GM19035 (cell line): ENCODE results near the gene POFUT2.
"Not testable (repeated sequence)": the region's sequence is repeated elsewhere in the genome, so short reads cannot be mapped to it uniquely, and the experiment has no call there.

Source experiments
- ATAC-seq: cut with Tn5 transposase; IDR thresholded peaks from one replicate; pipeline ENCODE4 v1.9.1; 2021; ENCODE audit not compliant: unreplicated experiment

Gene POFUT2

DNA sequence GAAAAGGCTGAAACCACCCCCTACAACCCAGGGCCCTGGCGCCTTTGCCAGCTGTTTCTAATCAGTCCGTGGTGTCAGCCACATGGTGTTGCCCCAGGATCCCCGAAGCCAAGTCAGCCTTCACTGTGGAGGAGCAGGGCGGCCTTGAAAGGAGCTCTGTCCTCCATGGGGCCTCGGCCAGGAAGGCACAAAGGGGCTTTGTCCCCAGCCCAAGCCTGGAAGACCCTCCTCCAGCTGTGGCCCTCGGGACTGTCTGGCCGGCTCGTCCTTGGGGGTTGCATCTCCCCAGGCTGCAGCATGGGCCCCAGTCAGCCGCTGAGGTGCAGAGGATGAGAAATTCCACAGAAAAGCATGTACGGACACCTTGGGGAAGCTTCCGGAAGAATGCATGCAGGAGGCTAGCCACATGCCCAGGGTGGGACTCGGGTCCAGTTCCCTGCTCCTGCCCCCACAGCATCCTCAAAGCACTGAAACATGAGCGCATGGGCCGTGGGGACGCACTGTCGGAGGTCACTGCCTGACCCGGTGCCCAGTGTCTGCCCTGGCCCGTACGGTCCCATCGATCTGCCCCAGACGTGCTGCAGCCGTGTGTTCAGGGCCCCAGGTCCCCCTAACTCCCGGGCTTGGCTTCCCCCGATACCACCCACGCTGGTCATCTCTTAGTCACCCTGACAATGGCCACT lies 38.6 kb upstream of the POFUT2 start:
- no peak for ATAC-seq

DNA sequence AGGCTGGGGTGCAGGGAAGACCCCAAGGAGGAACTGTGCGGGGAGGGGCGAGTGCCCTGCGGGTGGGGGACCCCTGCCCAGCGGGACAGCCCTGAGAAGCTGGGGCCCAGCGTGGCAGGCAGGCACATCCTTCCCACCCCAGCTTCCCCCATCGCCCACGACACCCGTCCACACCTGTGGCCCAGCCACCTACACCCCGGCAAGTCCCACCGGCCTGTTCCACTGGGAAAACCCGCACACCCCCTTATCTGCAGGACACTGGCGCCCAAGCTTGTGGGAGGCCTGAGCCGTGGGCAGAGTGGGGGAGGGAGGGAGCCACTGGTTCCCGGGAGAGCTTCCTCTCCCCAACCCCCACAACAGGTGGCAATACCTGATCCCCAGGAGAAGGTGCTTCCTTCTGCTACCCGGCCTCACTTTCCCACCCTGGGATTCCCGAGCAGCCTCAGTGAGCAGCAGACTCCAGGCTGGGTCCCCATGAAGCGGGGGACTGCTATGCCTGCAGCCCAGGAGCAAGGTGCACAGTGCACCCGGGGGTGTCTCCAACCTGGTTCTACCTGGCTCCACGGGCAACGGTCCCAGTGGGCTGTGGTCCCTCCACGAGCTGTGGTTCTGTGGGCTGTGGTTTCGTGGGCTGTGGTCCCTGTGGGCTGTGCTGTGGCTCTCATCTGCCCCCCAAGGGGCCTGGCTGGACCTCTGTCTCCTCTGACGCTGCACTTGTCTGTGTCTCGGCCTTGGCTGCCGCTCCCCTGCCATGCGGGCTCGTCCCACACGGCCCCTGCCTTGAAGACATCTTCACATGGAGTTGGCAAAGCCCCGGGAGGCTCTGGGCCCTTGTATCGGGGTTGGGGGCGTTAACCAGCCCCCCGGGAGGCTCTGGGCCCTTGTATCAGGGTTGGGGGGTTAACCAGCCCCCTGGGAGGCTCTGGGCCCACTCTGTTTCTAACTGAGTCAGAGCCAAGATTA lies 37.8 kb upstream of the POFUT2 start:
- no peak for ATAC-seq

DNA sequence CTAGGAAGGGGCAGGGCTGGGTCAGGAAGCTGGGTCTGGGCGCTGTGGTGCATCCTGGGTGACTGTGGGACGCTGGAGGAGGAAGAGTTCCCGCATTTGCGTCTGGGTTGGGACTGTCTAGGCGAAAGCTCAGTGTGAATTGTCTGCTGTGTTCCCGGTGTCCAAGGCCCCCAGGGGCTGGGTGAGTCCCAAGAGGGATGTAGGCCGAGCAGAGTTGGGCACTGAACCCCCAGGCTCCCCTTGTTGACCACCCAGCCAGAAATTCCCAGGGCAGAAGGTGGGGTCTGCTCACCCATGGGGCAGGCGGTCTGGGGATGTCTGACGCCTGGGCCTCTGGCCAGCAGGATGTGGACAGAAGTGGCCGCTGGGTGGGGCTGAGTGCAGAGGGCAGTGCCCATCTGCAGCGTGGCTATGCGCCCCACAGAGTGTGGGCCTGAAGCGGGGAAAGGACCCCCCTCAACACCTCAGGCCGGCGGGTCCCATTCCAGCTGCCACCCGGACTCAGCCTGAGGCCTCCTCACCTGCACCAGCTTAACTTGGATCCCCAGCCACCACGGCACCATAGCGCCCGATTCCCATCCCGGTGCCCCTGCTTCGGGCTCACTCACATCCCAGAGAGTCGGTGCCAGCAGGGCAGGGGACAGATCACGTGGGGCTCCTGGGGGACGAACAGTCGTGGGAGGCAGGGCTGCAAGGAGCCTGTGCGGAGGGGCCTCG lies 37.0 kb upstream of the POFUT2 start:
- ATAC-seq = no peak

DNA sequence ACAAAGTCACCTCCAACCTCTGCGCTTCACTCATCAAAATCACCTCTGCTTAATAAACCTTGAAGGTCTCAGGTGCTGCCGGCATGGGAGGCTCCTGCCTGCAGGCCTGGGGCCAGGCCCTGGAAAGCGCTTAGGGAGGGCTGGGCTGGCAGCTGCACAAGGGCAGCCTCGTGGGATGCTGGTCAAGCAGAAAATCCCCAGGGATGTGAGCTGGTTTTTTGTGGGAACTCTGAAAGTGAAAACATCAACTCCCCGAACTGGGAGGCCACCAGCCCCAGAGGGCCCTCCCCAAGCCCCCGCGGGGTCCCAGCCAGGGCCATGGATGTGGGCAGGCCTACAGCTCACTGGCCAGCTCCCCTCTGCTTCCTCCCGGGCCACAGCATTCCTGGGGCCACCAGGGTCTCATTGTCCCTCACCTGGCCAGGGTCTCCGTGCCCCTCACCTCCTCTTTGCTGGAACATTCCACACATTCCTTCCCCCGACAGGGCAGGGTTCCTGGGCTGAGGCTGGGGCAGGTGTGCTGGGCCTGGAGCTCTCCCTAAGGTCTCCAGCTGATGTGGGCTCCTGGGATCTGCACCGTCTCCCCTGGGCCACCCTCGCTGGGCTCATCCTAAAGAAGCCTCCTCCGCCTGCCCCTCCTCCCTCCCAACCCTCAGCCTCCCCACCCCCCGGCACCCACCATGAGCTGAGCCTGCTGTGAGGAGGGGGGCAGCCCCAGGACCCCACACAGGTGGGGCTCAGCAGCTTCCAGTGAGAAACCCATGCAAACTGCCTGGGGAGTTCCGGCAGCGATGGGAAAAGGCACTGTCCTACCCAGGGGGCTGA lies 36.0 kb upstream of the POFUT2 start:
- ATAC-seq = no peak

DNA sequence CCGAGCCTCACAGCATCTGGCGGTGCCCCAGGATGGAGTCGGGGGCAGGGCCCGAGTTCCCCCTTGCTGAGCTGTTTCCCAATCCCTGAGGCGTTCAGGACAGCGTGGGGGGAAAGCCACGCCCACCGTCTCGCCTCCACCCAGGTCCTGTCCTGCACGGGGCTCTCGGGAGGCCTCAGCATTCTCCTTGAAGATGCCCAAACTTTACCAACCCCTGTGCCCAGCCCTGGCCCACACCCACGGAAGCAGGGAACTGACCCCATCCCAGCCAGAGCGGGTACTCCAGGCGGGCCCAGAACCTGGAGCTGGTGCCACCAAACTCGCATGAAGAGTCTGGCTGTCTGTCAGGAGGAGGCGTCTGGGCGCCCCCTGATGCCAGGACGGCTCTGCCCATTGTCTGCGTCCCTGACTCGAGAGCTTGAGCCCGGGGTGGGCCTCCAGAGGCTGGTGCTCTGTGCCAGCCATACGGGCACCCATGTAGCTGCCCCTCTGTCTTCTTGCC lies 35.3 kb upstream of the POFUT2 start:
- ATAC-seq = no peak

DNA sequence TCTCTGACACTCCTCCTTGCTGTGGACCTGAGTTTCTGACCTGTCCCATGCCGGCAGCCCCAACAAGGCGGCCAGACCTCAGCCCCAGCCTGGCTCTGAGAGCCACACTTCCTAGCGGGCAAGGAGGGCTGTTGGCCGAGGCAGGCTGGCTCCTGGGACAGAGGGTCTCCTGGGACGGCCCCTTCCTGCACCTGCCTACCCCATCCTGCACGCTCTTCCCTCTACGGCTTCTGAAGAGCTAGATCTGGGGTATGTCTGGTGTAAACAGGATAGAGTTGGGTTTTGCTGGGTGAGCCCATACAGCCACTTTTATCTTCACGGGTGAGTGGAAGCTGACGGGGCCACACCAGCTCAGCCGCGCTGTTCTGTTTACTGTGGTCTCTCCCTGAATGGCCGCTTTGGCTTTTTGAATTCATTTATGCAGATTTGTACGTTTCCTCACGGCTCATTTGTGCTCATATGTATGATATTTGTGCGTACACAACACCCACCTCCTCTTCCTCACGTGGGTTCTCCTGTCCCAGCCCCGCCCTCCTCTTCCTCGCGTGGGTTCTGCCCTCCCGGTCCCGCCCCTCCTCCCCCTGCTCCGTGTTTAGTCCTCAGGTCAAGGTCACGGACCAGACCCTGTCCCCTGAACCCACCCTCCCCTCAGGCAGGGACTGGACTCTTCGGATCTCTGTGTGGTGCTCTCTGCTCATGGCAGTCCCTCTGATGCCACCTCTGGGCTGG lies 34.7 kb upstream of the POFUT2 start:
- no peak for ATAC-seq

DNA sequence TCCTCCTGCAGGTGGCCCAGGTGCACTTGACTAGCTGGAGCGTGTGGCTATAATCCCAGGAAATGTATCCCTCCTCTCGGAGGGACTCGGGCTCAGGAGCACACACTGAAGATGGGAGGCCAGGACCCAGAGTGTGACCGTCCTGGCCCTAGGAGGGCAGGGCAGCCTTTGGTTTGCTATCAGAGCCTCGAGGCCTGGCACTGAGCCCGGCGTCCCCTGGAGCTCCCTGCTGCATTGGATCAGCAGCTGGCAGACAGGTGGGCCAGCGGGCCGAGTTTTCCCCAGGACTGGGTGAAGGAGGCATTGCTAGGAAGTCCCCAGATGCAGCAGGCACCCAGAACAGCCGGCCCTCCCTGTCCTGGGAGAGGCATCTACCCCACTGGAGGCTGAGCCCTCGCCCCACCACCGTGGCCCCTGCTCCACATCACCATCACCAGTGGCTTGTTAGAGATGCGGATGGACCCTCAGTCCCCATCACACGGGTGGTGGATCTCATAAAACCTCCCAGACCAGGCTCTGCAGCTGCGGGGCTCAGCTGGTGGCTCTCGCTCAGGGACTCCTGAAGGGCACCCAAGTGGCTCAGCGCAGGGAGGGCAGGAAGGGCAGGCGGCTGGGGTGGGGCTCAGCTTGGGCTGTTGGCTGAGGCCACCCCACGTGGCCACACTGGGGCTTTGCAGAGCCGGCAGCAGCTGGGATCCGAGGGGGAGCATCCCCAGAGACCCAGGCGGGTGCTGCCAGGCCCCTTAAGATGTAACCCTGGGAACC lies 32.7 kb upstream of the POFUT2 start:
- ATAC-seq = no peak

DNA sequence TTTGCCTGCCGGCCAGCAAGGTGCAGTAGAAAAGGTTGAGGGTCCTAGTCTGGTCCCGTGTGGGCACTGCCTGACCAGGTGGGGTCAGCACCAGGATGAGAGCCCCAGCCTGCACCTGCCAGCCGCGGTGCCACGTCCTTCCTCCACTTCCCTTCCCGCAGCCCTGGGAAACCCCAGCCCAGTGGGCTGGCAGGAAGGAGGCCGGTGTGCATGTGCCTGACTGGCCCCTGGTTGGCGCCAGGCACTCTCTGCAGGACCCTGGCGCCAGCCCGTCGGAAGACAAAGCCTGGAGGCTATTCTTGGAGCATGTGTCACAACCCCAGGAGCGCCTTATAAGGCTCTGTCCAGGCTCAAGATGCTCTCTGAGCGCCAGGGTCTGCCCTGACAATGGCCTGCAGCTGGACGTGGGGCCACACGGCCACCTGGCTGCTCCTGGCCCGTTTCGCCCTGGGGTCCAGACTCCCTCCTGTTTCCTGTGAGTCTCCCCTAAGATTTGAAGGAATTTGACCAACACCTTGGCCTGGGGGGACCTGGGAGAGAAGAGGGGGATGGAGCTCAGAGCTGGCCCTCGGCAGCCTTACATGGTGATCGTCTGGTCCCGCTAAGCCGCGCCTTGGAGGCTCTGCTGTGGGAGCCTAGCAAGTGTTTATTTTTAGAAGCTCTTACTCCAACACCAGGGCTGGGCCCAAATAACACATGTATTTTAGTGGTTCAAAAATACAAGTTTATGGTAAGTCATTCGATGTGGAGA lies 31.9 kb upstream of the POFUT2 start:
- no peak for ATAC-seq

DNA sequence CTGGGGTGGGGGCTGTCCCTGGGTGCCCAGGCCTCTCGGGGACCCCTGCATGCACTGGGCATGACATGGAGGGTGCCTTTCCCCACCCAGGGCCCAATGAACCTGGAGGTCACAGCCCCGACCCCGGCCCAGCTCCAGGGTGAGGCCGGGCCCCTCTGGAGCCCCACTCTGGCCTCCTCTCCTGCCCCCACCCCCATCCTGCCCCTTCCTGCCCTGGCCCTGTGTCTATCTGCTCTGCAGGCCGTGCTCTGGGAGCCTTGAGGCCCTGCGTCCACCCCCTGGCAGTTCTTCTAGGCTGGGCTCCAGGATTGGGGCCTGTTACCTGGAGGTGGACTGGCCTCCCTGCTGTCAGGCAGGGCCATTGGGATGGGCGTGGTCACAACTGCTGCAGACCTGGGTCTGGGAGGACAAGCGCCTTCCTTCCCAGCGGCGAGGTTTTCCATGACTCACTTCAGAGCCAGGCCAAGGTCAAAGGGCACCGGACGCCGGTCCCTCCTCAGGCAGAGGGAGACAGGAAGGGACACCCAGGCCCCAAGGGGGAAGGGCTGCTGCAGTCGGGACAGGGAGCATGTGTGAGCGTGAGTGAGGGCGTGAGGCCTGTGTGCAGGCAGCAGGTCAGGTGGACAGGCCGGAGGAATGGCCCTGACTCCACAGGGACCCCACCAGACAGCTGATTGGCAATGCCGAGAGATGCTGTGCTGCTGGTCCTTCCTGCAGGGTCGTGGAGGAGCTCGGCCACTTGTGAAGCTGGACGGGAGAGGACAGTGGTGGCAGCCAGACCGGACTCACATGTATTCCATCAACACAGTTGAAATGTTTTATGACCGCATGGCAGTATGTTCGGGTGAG lies 31.1 kb upstream of the POFUT2 start:
- no peak for ATAC-seq

DNA sequence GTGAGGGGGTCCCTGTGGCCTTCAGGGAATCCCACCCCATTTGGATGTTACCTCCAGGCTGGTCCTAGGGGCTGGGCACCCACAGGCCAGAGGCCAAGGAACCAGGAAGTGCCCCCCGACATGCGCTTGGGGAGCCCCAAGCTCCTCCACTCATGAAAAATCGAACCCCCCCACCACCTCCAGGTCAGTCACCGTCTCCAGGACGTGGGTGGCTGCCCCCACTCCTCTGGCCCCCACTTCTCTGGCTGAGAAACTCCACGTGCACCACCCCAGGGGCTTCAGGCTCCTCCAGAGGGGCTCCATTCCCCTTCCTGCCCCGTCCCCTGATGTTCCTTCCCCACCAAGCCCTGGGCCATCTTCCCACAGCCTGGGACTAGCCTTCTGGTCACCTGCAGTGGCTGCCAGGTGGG lies 30.5 kb upstream of the POFUT2 start:
- no peak for ATAC-seq

DNA sequence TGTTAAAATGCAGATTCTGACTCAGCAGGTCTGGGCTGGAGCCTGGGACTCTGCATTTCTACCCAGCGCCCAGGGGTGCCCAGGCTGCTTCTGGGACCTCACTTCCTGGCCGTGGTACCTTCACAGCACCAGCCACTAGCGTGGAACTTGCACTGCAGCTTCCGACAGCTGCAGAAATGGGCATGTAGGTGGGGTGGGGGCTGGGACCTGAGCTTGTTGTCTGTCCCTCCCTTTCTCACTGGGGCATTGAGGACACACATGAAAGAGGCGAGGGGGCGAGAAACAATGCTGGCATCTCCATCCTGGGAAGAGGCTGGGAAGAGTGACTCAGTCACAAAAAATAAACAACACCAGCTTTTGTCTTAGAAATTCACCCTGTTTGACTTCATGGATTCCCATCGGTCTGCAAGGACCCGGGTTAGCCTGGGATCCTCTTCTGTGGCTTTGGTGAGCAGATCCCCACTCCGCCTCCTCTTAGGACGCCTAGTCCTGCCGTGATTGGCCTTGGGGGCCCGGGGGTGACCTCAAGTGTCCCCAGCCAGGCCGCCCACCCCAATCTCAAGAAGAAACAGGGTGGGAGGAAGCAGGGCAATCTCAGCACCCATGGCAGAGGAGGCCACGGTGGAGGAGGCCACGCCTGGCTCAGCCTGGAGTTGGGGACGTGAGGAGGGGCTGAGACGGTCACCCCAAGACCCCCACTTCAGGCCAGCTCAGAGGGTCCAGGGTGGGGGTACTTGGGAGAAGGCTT lies 29.9 kb upstream of the POFUT2 start:
- no peak for ATAC-seq

DNA sequence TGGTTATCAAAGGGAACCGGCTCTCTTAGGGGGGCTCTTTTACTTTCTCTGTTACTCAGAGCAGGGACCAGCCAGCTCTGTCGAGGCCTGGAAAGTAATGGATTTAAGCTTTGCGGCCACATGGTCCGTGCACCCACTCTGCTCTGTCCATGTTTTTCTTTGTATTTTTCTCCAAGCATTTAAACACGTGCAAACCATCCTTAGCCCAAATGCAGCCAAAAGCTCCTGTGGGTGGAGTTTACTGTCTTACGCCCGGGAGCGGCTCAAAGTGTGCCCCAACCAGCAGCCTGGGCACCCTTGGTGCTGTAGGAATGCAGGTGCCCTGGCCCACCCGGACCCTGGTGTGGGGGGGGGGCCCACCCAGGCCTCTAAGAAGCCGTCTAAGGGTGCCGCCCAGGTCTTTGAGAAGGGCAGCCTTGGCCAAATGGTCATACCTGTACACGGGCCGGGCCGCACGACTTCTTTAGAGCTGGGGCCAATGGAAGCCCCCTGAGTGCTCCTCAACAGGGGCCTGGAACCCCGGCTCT lies 29.2 kb upstream of the POFUT2 start:
- ATAC-seq = no peak

DNA sequence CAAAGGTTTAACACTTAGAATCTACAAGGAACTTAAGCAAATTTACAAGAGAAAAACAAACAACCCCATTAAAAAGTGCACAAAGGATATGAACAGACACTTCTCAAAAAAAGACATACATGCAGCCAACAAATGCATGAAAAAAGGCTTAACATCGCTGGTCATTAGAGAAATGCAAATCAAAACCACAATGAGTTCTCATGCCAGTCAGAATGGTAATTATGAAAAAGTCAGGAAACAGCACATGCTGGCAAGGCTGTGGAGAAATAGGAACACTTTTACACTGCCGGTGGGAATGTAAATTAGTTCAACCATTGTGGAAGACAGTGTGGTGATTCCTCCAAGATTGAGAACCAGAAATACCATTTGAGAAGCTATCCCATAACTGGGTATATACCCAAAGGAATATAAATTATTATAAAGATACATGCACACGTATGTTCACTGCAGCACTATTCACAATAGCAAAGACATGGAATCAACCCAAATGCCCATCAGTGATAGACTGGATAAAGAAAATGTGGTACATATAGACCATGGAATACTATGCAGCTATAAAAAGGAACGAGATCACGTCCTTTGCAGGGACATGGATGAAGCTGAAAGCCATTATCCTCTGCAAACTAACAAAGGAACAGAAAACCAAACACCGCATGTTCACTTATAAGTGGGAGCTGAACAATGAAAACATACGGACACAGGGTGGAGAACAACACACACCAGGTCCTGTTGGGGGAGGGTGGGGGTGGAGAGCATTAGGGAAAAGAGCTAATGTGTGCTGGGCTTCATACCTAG lies 28.2 kb upstream of the POFUT2 start:
- not testable (repeated sequence) for ATAC-seq

DNA sequence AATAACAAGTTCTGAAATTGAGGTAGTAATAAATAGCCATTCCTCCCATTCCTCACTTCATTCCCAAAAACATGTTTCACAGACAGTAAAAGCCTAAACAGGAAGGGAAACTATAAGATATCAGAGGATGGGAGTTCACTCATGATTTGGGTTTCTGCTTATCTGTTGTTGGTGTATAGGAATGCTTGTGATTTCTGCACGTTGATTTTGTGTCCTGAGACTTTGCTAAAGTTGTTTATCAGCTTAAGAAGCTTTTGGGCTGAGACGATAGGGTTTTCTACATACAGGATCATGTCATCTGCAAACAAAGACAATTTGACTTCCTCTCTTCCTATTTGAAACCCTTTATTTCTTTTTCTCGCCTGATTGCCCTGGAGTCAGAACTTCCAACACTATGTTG lies 26.0 kb upstream of the POFUT2 start:
- no peak for ATAC-seq

DNA sequence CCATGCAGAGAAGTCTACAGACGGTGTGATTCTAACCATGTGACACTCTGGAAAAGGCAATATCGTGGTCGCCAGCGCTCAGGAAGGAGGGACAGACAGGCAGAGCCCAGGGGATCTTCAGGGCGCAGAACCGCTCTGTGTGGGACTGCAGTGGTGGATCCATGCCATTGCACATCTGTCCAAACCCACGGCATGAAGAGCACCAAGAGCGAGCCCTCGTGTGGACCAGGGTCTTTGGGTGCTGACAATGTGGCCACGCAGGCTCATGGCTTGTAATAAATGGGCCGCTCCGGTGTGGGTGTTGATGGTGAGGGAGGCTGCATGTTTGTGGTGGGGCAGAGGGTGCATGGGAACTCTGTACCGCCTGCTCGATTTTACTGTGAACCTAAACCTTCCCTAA lies 25.3 kb upstream of the POFUT2 start:
- no peak for ATAC-seq

DNA sequence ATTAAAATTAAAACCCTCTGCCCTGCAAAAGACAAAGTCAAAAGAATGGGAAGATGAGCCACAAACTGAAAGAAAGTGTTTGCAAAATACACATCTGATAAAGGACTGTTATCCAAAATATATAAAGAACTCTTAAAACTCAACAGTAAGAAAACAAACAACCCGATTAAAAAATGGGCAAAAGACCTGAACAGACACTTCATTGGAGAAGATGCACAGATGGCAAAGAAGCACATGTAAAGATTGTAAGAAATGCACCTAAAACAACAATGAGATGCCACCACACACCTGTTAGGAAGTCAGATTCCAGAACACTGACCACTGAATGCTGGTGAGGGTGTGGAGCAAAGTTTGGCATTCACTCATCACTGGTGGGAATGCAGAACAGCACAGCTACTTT lies 24.6 kb upstream of the POFUT2 start:
- no peak for ATAC-seq
